ENCODE results near the gene TRIL.

Gene TRIL

DNA sequence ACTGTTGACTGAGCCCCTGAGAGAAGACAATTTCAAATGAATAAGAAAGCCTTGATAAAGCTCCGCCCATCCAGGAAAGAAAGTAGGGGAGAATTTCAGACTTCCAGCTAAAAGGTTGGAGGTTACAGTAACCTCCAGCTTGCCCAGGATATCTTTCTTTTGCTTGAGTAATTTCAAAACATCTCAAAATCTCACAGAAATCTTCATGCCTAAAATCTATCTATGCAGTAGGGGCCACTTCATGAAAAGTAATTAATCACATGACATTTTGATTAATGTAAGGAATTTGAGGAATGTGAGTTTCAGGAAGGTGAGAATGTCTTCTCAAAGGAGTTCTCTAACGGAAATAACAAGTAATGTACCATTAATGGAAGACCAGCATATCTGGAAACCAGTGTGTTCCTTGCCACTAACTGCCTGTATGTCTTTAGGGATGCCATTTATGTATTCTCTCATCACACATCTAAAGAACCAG, 24.2 kb downstream of the TRIL start:
- TF ChIP-seq, protein P1, sequence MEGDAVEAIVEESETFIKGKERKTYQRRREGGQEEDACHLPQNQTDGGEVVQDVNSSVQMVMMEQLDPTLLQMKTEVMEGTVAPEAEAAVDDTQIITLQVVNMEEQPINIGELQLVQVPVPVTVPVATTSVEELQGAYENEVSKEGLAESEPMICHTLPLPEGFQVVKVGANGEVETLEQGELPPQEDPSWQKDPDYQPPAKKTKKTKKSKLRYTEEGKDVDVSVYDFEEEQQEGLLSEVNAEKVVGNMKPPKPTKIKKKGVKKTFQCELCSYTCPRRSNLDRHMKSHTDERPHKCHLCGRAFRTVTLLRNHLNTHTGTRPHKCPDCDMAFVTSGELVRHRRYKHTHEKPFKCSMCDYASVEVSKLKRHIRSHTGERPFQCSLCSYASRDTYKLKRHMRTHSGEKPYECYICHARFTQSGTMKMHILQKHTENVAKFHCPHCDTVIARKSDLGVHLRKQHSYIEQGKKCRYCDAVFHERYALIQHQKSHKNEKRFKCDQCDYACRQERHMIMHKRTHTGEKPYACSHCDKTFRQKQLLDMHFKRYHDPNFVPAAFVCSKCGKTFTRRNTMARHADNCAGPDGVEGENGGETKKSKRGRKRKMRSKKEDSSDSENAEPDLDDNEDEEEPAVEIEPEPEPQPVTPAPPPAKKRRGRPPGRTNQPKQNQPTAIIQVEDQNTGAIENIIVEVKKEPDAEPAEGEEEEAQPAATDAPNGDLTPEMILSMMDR (IDR thresholded peaks at IDR 0.05; ENCODE audit: low read depth, low read length), result no peak
- no peak overlapping the region for H3K4me3 ChIP-seq (ENCODE audit: low read depth, low read length)

DNA sequence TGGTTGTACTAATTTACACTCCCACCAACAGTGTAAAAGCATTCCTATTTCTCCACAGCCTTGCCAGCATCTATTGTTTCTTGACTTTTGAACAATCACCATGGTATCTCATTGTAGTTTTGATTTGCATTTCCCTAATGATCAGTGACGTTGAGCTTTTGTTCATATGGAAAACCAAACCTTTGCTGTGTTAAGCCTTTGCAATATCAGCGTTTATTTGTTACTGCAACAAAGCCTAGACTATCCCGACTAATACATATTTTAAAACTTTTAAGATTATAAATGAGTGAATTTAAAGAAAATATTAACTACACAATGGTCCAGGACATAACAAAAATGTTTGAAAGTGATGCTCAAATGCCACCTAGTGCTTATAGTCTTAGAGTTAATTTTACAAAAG, 26.6 kb downstream of the TRIL start:
- H3K4me3 ChIP-seq (ENCODE audit: low read depth, low read length), result no peak overlapping the region
- TF ChIP-seq, protein P1 (IDR thresholded peaks at IDR 0.05; ENCODE audit: low read depth, low read length), result no peak

DNA sequence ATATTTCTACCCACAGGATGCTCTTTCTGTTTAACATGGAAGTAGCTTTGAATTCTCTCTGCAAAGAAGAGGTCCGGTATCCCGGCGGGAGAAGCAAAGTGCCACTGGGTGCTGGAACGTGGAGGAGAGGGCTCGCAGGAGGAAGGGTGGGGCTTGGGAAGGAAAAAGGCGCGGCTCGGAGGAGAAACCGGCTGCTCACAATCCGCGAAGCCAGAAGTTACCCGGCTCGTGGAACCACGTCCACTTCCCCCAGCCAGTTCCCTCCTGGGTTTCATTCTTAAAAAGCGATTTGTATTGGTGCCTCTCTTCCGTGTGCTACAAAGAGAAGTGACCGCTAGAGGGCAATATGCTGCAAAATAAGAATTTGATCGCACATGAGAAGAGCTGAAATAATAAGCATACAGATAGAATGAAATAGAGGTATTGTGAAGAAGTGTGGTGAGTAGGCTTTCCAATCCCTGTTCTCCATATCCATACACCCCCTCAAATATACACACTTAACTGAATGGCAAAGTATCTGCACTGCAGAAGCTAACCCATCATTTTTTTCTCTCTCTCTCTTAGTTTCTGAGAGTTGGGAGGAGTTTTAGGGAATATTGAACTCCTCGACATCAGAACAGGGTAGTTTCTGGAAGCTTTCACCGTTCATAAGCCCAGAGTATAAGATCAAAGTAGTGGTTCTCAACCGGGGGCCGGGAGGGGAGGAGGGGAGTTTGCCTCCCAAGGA, 31.1 kb downstream of the TRIL start:
- TF ChIP-seq, protein P1 (IDR thresholded peaks at IDR 0.05; ENCODE audit: low read depth, low read length), result peak; percentile 65; the same call in 1 of the 2 replicates
- H3K4me3 ChIP-seq (ENCODE audit: low read depth, low read length), result peak overlapping the region; percentile 59

DNA sequence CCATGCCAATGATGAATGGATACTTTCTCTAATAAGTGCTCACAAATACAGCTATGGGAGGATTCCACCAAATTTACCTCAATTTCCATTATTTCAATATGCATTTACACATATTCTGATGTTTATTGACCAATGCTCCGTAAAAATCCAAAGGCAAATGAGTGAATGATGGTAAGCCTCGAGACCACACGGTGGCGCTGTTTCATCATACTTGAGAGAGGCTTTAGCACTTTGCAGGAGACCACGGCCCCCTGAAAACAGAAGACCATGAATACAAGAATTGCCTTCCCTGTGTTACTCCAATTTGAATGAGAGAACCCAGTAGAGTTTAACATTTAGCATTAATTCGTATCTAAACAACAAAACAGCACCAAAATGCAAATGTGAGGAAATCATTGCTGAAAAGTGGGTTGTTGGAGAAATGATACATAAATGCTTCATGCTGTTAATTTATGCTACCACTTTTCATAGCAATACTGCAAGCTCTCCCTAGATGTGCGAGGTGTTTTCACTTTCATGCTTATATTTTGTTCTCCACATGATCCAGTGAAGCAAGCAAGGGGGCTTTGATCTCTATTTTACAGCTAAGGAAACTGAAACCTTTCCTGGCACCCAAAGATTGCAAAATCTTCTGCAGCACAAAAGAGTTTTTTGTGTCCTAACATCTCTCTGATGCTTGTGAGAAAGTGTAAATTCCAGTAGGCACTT, 35.4 kb downstream of the TRIL start:
- TF ChIP-seq, protein P1 (IDR thresholded peaks at IDR 0.05; ENCODE audit: low read depth, low read length), result peak; percentile 65
- no peak overlapping the region for H3K4me3 ChIP-seq (ENCODE audit: low read depth, low read length)

DNA sequence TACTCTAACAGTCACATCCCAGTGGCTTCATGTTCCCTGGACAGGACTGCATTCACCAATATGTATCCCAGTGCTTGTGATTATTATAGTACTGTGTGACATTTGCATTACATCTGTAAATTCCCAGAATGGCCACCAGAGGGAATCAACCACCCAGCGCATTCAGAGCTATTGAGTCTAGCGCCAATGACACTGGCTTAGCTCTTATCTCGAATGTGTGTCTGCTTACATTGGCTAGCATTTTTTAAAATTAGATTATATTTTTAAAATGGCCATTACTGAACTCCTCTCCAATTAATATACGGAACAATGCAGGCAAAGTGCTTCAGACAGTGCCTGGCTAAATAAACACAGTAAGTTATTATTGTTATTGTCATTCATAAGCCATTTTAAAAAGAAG, 36.3 kb downstream of the TRIL start:
- H3K4me3 ChIP-seq (ENCODE audit: low read depth, low read length), result no peak overlapping the region
- TF ChIP-seq, protein P1 (IDR thresholded peaks at IDR 0.05; ENCODE audit: low read depth, low read length), result peak; percentile 74

DNA sequence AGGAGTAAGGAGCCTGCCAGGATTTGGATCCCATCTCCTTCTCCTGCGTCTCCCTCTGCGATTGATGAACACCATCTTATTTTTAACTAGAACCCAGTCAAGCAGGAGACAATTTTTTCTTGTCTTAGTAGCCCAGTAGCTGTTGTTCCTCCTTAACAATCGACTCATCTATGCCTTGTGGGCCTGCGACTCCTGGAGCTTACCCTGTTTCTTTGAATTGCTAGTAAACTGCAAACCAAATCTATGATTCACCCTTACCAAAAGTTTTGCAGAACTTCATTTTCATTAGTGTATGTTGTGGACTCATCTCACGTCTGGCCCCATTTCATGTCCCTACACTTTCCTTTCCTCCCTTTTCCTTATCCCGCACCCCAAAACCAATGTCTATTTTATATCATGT, 37.7 kb downstream of the TRIL start:
- no peak overlapping the region for H3K4me3 ChIP-seq (ENCODE audit: low read depth, low read length)
- TF ChIP-seq, protein P1 (IDR thresholded peaks at IDR 0.05; ENCODE audit: low read depth, low read length), result no peak

DNA sequence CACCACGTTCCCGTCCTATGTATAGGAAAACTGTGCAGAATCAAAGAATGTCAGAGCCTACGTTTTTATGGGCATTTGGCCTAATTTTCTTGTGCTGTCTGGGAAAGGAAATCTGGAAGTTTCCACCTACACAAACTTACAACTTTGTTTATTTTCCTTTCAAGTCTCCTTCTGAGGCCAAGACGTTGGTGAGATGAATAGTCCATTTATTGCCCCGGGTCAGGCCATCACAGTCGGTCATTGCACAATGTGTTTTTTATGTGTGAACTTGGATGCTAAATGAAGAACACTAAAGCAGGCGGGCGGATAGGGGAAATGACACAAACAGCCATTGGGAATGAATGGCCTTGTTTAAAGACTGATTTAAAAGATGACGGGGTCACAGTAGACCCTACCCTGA, 38.6 kb downstream of the TRIL start:
- TF ChIP-seq, protein P1 (IDR thresholded peaks at IDR 0.05; ENCODE audit: low read depth, low read length), result no peak
- no peak overlapping the region for H3K4me3 ChIP-seq (ENCODE audit: low read depth, low read length)

All from WI38 (cell line).